DOHH2 (cell line): ENCODE measurements around the gene HDAC10.

ENCODE experiments used
- H3F3A ChIP-seq: fragments of 200-600 bp; sonication (generic), shearing (Covaris generic); 2 replicates; pipeline ENCODE4 v1.6.0; 2016; ENCODE audit warnings: antibody characterized with exemption, mild to moderate bottlenecking; ENCODE audit not compliant: control insufficient read depth, insufficient read depth
- H3K27ac ChIP-seq: fragments of 200-600 bp; sonication (generic); 2 replicates; pipeline ENCODE4 v1.5.1; 2014; ENCODE audit warnings: low read depth, mild to moderate bottlenecking, low read length, moderate library complexity
- H3K27me3 ChIP-seq: fragments of 200-600 bp; sonication (generic); 2 replicates; pipeline ENCODE4 v1.6.1; 2014; ENCODE audit warnings: mild to moderate bottlenecking, low read length, mixed read lengths; ENCODE audit not compliant: control insufficient read depth
- H3K36me3 ChIP-seq: fragments of 200-600 bp; sonication (generic); 2 replicates; pipeline ENCODE4 v1.6.1; 2014; ENCODE audit warnings: mild to moderate bottlenecking, low read length, moderate library complexity, mixed read lengths; ENCODE audit not compliant: control insufficient read depth
- H3K4me1 ChIP-seq: fragments of 200-600 bp; sonication (generic); 2 replicates; pipeline ENCODE4 v1.6.1; 2014; ENCODE audit warnings: mild to moderate bottlenecking, low read length, mixed read lengths; ENCODE audit not compliant: control insufficient read depth
- H3K4me2 ChIP-seq: fragments of 200-600 bp; sonication (generic); 2 replicates; pipeline ENCODE4 v1.6.0; 2014; ENCODE audit warnings: mild to moderate bottlenecking, low read length, moderate library complexity
- H3K4me3 ChIP-seq: fragments of 200-600 bp; sonication (generic); 2 replicates; pipeline ENCODE4 v1.5.1; 2014; ENCODE audit warnings: mild to moderate bottlenecking, low read length, mixed read lengths
- H3K79me2 ChIP-seq: fragments of 200-600 bp; sonication (generic); 2 replicates; pipeline ENCODE4 v1.6.1; 2014; ENCODE audit warnings: mild to moderate bottlenecking, low read length, mixed read lengths; ENCODE audit not compliant: control insufficient read depth
- H3K9me2 ChIP-seq: fragments of 200-600 bp; sonication (generic); replicated peaks from 2 replicates; pipeline ENCODE4 v1.6.1; 2014; ENCODE audit warnings: mild to moderate bottlenecking, low read length, mixed read lengths; ENCODE audit not compliant: control insufficient read depth
- H3K9me3 ChIP-seq: fragments of 200-600 bp; sonication (generic); 2 replicates; pipeline ENCODE4 v1.6.1; 2014; ENCODE audit warnings: antibody characterized with exemption, low read length, mixed read lengths; ENCODE audit not compliant: control insufficient read depth, insufficient read depth
- H4K20me1 ChIP-seq: fragments of 200-600 bp; sonication (generic); 2 replicates; pipeline ENCODE4 v1.6.0; 2014; ENCODE audit warnings: low read depth, mild to moderate bottlenecking, antibody characterized with exemption, low read length, moderate library complexity; ENCODE audit not compliant: control insufficient read depth, insufficient read depth
- EZH2phosphoT487 ChIP-seq: fragments of 200-600 bp; sonication (generic); IDR thresholded peaks from 2 replicates; pipeline ENCODE4 v1.6.1; 2017; ENCODE audit warnings: borderline replicate concordance, mild to moderate bottlenecking, antibody characterized with exemption, low read length, moderate library complexity, mixed read lengths
- TF ChIP-seq, protein P1 (sequence below): fragments of 200-600 bp; sonication (generic); IDR thresholded peaks from one replicate; pipeline ENCODE4 v1.5.1; 2014; ENCODE audit warnings: antibody characterized with exemption, mild to moderate bottlenecking, low read depth, low read length; ENCODE audit not compliant: poor library complexity, severe bottlenecking

The HDAC10 gene

DNA sequence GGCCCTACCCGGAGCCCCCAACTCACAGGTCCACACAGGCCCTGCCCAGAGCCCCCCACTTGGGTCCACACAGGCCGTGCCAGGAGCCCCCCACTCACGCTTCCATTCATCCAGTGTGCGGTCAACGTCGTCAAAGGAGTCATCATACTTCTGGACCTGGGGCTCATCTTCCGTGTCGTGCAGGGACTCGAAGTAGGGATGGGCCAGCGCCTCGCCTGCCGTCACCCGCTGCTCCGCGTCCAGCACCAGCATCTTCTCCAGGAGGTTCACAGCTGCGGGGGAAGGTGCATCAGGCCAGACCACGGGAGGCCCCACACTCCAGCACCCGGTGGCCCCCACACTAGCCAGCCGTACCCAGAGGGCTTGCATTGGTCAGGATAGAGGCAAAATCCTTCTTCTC lies 4.0 kb upstream of the HDAC10 start:
- Histone ChIP-seq H3K4me2 (no peak overlapping the region), H3K9me2 (no peaks in the 10 kb centered on the region), H3K27me3 (no peaks in the 10 kb centered on the region), H3K9me3 (no peaks in the 10 kb centered on the region), H3K27ac (no peak overlapping the region), H3F3A (peaks cover 7% of the 10 kb centered on the region), H3K79me2 (peaks cover 25% of the 10 kb centered on the region), H3K36me3 (peaks cover 48% of the 10 kb centered on the region), H3K4me1 (peaks cover 18% of the 10 kb centered on the region), H3K4me3 (no peak overlapping the region), H4K20me1 (0 out of 2 replicates have a peak, but pooled peaks cover under 1% of the 10 kb centered on the region)
- no peak for TF ChIP-seq EZH2phosphoT487
- TF ChIP-seq, protein P1, sequence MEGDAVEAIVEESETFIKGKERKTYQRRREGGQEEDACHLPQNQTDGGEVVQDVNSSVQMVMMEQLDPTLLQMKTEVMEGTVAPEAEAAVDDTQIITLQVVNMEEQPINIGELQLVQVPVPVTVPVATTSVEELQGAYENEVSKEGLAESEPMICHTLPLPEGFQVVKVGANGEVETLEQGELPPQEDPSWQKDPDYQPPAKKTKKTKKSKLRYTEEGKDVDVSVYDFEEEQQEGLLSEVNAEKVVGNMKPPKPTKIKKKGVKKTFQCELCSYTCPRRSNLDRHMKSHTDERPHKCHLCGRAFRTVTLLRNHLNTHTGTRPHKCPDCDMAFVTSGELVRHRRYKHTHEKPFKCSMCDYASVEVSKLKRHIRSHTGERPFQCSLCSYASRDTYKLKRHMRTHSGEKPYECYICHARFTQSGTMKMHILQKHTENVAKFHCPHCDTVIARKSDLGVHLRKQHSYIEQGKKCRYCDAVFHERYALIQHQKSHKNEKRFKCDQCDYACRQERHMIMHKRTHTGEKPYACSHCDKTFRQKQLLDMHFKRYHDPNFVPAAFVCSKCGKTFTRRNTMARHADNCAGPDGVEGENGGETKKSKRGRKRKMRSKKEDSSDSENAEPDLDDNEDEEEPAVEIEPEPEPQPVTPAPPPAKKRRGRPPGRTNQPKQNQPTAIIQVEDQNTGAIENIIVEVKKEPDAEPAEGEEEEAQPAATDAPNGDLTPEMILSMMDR = no peak

GRCh38 chr22:50253941-50254340 lies 2.9 kb upstream of the HDAC10 start:
- H3K4me2 ChIP-seq = no peak overlapping the region
- H3F3A ChIP-seq = peaks cover 7% of the 10 kb centered on the region
- no peaks in the 10 kb centered on the region for H3K27me3 ChIP-seq
- peaks cover 47% of the 10 kb centered on the region for H3K36me3 ChIP-seq
- H3K9me3 ChIP-seq = no peaks in the 10 kb centered on the region
- H3K79me2 ChIP-seq = peaks cover 21% of the 10 kb centered on the region
- H3K4me3 ChIP-seq = no peak overlapping the region
- peaks cover 21% of the 10 kb centered on the region for H3K4me1 ChIP-seq
- no peak overlapping the region for H3K27ac ChIP-seq
- TF ChIP-seq, protein P1 = no peak
- no peak for TF ChIP-seq EZH2phosphoT487
- H3K9me2 ChIP-seq = no peaks in the 10 kb centered on the region
- H4K20me1 ChIP-seq = 0 out of 2 replicates have a peak, but pooled peaks cover 3% of the 10 kb centered on the region

DNA sequence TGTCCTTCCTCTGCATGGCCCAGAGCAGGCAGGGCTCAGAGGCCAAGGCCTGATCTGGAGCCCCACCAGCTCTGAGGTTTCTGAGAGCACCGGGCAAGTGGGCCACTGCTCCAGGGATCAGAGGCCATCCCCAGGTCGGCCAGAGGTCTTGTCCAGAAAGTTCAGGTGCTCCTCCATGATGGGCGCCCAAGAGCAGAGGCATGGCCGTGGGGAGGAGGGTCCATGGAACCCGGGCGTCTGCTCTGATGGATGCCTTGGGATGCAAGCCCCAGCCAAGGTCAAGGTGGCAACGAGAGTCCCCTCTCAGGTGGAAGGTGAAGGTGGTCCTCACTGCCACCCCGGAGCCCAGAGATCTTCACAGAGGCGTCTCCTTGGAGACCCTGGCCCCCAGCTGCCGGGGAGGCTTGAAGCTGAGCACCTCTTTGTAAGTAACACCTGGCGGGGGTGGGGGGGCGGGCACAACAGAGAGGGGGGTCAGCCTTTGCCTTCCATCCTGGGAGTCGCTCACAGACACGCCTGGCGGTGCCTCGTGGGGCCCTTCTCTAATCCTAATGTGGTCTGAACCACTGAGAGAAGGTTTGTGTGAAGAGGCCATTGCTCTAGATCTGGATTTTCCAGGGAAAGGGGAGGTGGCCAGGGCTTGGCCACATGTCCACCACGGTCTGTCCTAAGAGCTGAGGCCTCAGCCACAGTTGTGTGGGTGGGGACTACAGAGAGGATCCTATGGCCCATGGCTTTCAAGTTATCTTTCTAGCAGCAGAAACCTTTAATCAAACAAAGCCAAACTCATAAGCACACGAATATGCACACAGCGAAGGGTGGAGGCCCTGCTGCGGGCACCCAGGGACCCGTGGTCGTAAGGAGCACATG lies 2.2 kb upstream of the HDAC10 start:
- 0 out of 2 replicates have a peak, but pooled peaks cover 3% of the 10 kb centered on the region for H4K20me1 ChIP-seq
- peaks cover 22% of the 10 kb centered on the region for H3K4me1 ChIP-seq
- H3K9me2 ChIP-seq = no peaks in the 10 kb centered on the region
- H3K27me3 ChIP-seq = no peaks in the 10 kb centered on the region
- peaks cover 7% of the 10 kb centered on the region for H3F3A ChIP-seq
- no peaks in the 10 kb centered on the region for H3K9me3 ChIP-seq
- H3K79me2 ChIP-seq = peaks cover 14% of the 10 kb centered on the region
- H3K36me3 ChIP-seq = peaks cover 41% of the 10 kb centered on the region
- H3K4me2 ChIP-seq = no peak overlapping the region
- H3K27ac ChIP-seq = no peak overlapping the region
- TF ChIP-seq, protein P1 = no peak
- no peak for TF ChIP-seq EZH2phosphoT487
- H3K4me3 ChIP-seq = no peak overlapping the region
